OCI-LY1 (cell line): ENCODE measurements around the gene WDR17.

Experiments
- H2AFZ ChIP-seq: fragments of 200-600 bp; sonication (generic), shearing (Covaris generic); 2 replicates; pipeline ENCODE4 v1.6.0; 2014; ENCODE audit warnings: antibody characterized with exemption, mild to moderate bottlenecking, low read length
- H3F3A ChIP-seq: fragments of 200-600 bp; sonication (generic), shearing (Covaris generic); 2 replicates; pipeline ENCODE4 v1.6.0; 2014; ENCODE audit warnings: mild to moderate bottlenecking, antibody characterized with exemption, low read length, moderate library complexity; ENCODE audit not compliant: insufficient read depth
- H3K27ac ChIP-seq: fragments of 200-600 bp; sonication (generic); 2 replicates; pipeline ENCODE4 v1.5.1; 2014; ENCODE audit warnings: low read length, mixed run types, mild to moderate bottlenecking, low read depth; ENCODE audit not compliant: poor library complexity, severe bottlenecking
- H3K27me3 ChIP-seq: fragments of 200-600 bp; sonication (generic); 2 replicates; pipeline ENCODE4 v1.6.0; 2014; ENCODE audit warnings: antibody characterized with exemption, mild to moderate bottlenecking, low read length, moderate library complexity; ENCODE audit not compliant: insufficient read depth
- H3K36me3 ChIP-seq: fragments of 200-600 bp; sonication (generic); 2 replicates; pipeline ENCODE4 v1.6.1; 2014; ENCODE audit warnings: mild to moderate bottlenecking, antibody characterized with exemption, low read length, moderate library complexity, mixed read lengths; ENCODE audit not compliant: insufficient read depth
- H3K4me1 ChIP-seq: fragments of 200-600 bp; sonication (generic); 2 replicates; pipeline ENCODE4 v1.5.1; 2014; ENCODE audit warnings: mild to moderate bottlenecking, low read length, moderate library complexity; ENCODE audit not compliant: insufficient read depth, severe bottlenecking
- H3K4me2 ChIP-seq: fragments of 200-600 bp; sonication (generic), shearing (Covaris generic); 2 replicates; pipeline ENCODE4 v1.6.1; 2014; ENCODE audit warnings: low read length
- H3K4me3 ChIP-seq: fragments of 200-600 bp; sonication (generic); 2 replicates; pipeline ENCODE4 v1.5.1; 2014; ENCODE audit warnings: low read length, low read depth, mild to moderate bottlenecking, mixed read lengths; ENCODE audit not compliant: poor library complexity, severe bottlenecking
- H3K79me2 ChIP-seq: fragments of 200-600 bp; shearing (Covaris generic); 2 replicates; pipeline ENCODE4 v1.6.1; 2016; ENCODE audit warnings: mixed run types, low read length, mixed read lengths; ENCODE audit not compliant: insufficient read depth
- H3K9ac ChIP-seq: fragments of 200-600 bp; sonication (generic), shearing (Covaris generic); 2 replicates; pipeline ENCODE4 v1.6.1; 2014; ENCODE audit warnings: mild to moderate bottlenecking, low read length, mixed read lengths
- H3K9me2 ChIP-seq: fragments of 200-600 bp; sonication (generic), shearing (Covaris generic); 2 replicates; pipeline ENCODE4 v1.6.1; 2014; ENCODE audit warnings: low read depth, mild to moderate bottlenecking, low read length, mixed read lengths
- H3K9me3 ChIP-seq: fragments of 200-600 bp; shearing (Covaris generic); 2 replicates; pipeline ENCODE4 v1.6.1; 2014; ENCODE audit warnings: low read length, mixed read lengths
- H4K20me1 ChIP-seq: fragments of 200-600 bp; sonication (generic), shearing (Covaris generic); 2 replicates; pipeline ENCODE4 v1.6.0; 2016; ENCODE audit warnings: mild to moderate bottlenecking, low read length; ENCODE audit not compliant: insufficient read depth
- CTCF ChIP-seq: fragments of 200-600 bp; sonication (generic), shearing (Covaris generic); IDR thresholded peaks from 2 replicates; pipeline ENCODE4 v1.5.1; 2017; ENCODE audit warnings: mild to moderate bottlenecking, antibody characterized with exemption, low read length, moderate library complexity, mixed read lengths
- EZH2 ChIP-seq: fragments of 200-600 bp; sonication (generic), shearing (Covaris generic); IDR thresholded peaks from 2 replicates; pipeline ENCODE4 v1.8.0; 2017; ENCODE audit warnings: borderline replicate concordance, mixed run types, mild to moderate bottlenecking, antibody characterized with exemption, low read length, moderate library complexity, mixed read lengths

WDR17 gene

GRCh38 chr4:176226736-176227135 lies 161.1 kb downstream of the WDR17 start:
- Histone ChIP-seq H3K4me1 (no peaks in the 10 kb centered on the region), H3K79me2 (no peaks in the 10 kb centered on the region), H3K9ac (no peak overlapping the region), H4K20me1 (no peaks in the 10 kb centered on the region), H3K36me3 (no peaks in the 10 kb centered on the region), H2AFZ (no peak overlapping the region), H3K27me3 (no peaks in the 10 kb centered on the region), H3K9me2 (no peaks in the 10 kb centered on the region), H3K27ac (no peak overlapping the region), H3K9me3 (no peaks in the 10 kb centered on the region), H3K4me2 (no peak overlapping the region), H3F3A (no peaks in the 10 kb centered on the region), H3K4me3 (no peak overlapping the region)
- TF ChIP-seq CTCF, result no peak
- no peak for TF ChIP-seq EZH2

- no peak for TF ChIP-seq CTCF
- no peak for TF ChIP-seq EZH2
- Histone ChIP-seq H4K20me1 (no peaks in the 10 kb centered on the region), H3F3A (no peaks in the 10 kb centered on the region), H3K36me3 (no peaks in the 10 kb centered on the region), H3K4me2 (no peak overlapping the region), H3K27ac (no peak overlapping the region), H3K9ac (no peak overlapping the region), H3K79me2 (no peaks in the 10 kb centered on the region), H3K4me3 (no peak overlapping the region), H2AFZ (no peak overlapping the region), H3K27me3 (no peaks in the 10 kb centered on the region), H3K9me2 (no peaks in the 10 kb centered on the region), H3K4me1 (no peaks in the 10 kb centered on the region), H3K9me3 (no peaks in the 10 kb centered on the region)
Measured at GRCh38 chr4:176229645-176230044, 164.0 kb downstream of the WDR17 start.
